ENCODE measurements around the gene NSFL1C. TPM values are rescaled to one million over a fixed set of nuclear protein-coding genes. Genes with fewer than 3 reads are reported as not detected.

The NSFL1C gene
- total RNA-seq, 2 donors from 2014 or later, result 67.4 to 76.0 TPM

- no peak for TF ChIP-seq CTCF (IDR thresholded peaks at IDR 0.05)
- Histone ChIP-seq H3K27ac (no peak overlapping the region), H3K27me3 (no peaks in the 10 kb centered on the region), H3K4me1 (no peaks in the 10 kb centered on the region), H3K9me3 (no peaks in the 10 kb centered on the region), H3K9ac (ENCODE audit: low read depth in 2 of 2, low read length in 2 of 2) (no peak overlapping the region), H3K4me3 (no peak overlapping the region), H3K36me3 (no peaks in the 10 kb centered on the region)
- DNase-seq, result no peak
- intact Hi-C loops (cut with DNase I), result loop anchor here (2.0 to 5.0 kb wide), 2 partner anchors 44 to 123 kb away; partner anchors contain the start of gene FKBP1A
These were observed 30.4 kb downstream of the NSFL1C start for GRCh38 chr20:1436263-1436662.

- no peak for TF ChIP-seq CTCF (IDR thresholded peaks at IDR 0.05)
- Histone ChIP-seq H3K9ac (ENCODE audit: low read depth in 2 of 2, low read length in 2 of 2) (no peak overlapping the region), H3K4me1 (no peaks in the 10 kb centered on the region), H3K9me3 (no peaks in the 10 kb centered on the region), H3K36me3 (no peaks in the 10 kb centered on the region), H3K27ac (no peak overlapping the region), H3K4me3 (no peak overlapping the region), H3K27me3 (no peaks in the 10 kb centered on the region)
- intact Hi-C loops (cut with DNase I), result loop anchor here (5.0 kb wide), 1 partner anchor 43 kb away; the partner anchor contains the start of gene FKBP1A
- DNase-seq, result no peak
These were observed 31.3 kb downstream of the NSFL1C start for GRCh38 chr20:1435337-1435699.

GRCh38 chr20:1434571-1435336 is 31.9 kb downstream of the NSFL1C start:
- no peak for TF ChIP-seq CTCF (IDR thresholded peaks at IDR 0.05)
- no peaks in the 10 kb centered on the region for H3K4me1 ChIP-seq
- no peak overlapping the region for H3K27ac ChIP-seq
- H3K4me3 ChIP-seq, result no peak overlapping the region
- peak; percentile 43 for DNase-seq
- no peaks in the 10 kb centered on the region for H3K9me3 ChIP-seq
- intact Hi-C loops (cut with DNase I), result loop anchor here (5.0 kb wide), 1 partner anchor 42 kb away; the partner anchor contains the start of gene FKBP1A
- H3K36me3 ChIP-seq, result no peaks in the 10 kb centered on the region
- H3K27me3 ChIP-seq, result no peaks in the 10 kb centered on the region
- H3K9ac ChIP-seq (ENCODE audit: low read depth in 2 of 2, low read length in 2 of 2), result no peak overlapping the region

- H3K36me3 ChIP-seq, result no peaks in the 10 kb centered on the region
- TF ChIP-seq CTCF (IDR thresholded peaks at IDR 0.05), result no peak
- intact Hi-C loops (cut with DNase I), result no loop called here
- H3K27me3 ChIP-seq, result no peaks in the 10 kb centered on the region
- no peak overlapping the region for H3K4me3 ChIP-seq
- no peak for DNase-seq
- no peak overlapping the region for H3K27ac ChIP-seq
- no peaks in the 10 kb centered on the region for H3K4me1 ChIP-seq
- no peak overlapping the region for H3K9ac ChIP-seq (ENCODE audit: low read depth in 2 of 2, low read length in 2 of 2)
- no peaks in the 10 kb centered on the region for H3K9me3 ChIP-seq
These were observed 35.5 kb downstream of the NSFL1C start for GRCh38 chr20:1431158-1431557.

GRCh38 chr20:1430004-1430451 is 36.6 kb downstream of the NSFL1C start:
- intact Hi-C loops (cut with DNase I), result no loop called here
- H3K9ac ChIP-seq (ENCODE audit: low read depth in 2 of 2, low read length in 2 of 2), result no peak overlapping the region
- H3K4me1 ChIP-seq, result no peaks in the 10 kb centered on the region
- peak overlapping the region; percentile 36 for H3K27ac ChIP-seq
- no peaks in the 10 kb centered on the region for H3K36me3 ChIP-seq
- TF ChIP-seq CTCF (IDR thresholded peaks at IDR 0.05), result no peak
- H3K27me3 ChIP-seq, result no peaks in the 10 kb centered on the region
- no peaks in the 10 kb centered on the region for H3K9me3 ChIP-seq
- H3K4me3 ChIP-seq, result no peak overlapping the region
- no peak for DNase-seq
